Neural crest cell (in vitro differentiated cells): ENCODE data around the gene GLCE. TPM values are rescaled to one million over a fixed set of nuclear protein-coding genes. Genes with fewer than 3 reads are reported as not detected.
A peak's percentile ranks its signal among the peaks of the same experiment; 100 is the strongest.

Source experiments
- DNase-seq: peaks from one replicate; pipeline ENCODE4 v3.0.0; 2021; ENCODE audit warnings: low read depth, mixed read lengths, low spot score
- H3K27ac Mint-ChIP-seq: one replicate; pipeline ENCODE4 v1.8.0; 2021; ENCODE audit warnings: mild to moderate bottlenecking, mixed read lengths; ENCODE audit not compliant: unreplicated experiment
- H3K27me3 Mint-ChIP-seq: 2 replicates; pipeline ENCODE4 v1.8.0; 2021; ENCODE audit warnings: low read depth, mild to moderate bottlenecking, mixed read lengths
- H3K36me3 Mint-ChIP-seq: 2 replicates; pipeline ENCODE4 v1.8.0; 2021; ENCODE audit warnings: low read depth, mild to moderate bottlenecking, mixed read lengths
- H3K4me1 Mint-ChIP-seq: 2 replicates; pipeline ENCODE4 v1.8.0; 2021; ENCODE audit warnings: mixed read lengths
- H3K4me3 Mint-ChIP-seq: one replicate; pipeline ENCODE4 v1.8.0; 2021; ENCODE audit warnings: mild to moderate bottlenecking, mixed read lengths
- H3K9me3 Mint-ChIP-seq: 2 replicates; pipeline ENCODE4 v1.8.0; 2021; ENCODE audit warnings: mixed read lengths
- total RNA-seq: library from RNA; stranded (reverse); gene quantifications from 2 replicates; pipeline ENCODE4 v1.2.1, GENCODE V29; 2021
- TF ChIP-seq, protein P1 (sequence below): fragments of 200-600 bp; sonication (generic); conservative IDR thresholded peaks from 2 replicates; pipeline ENCODE4 v1.5.0; 2021; ENCODE audit warnings: antibody characterized with exemption, mild to moderate bottlenecking

GLCE gene
- total RNA-seq, 1 donor from 2014 or later: 17.8 TPM

- Mint-ChIP-seq H3K4me3 (no peak overlapping the region), H3K9me3 (no peaks in the 10 kb centered on the region), H3K4me1 (no peaks in the 10 kb centered on the region), H3K27ac (no peak overlapping the region), H3K36me3 (no peaks in the 10 kb centered on the region), H3K27me3 (no peaks in the 10 kb centered on the region)
- no peak for DNase-seq
- TF ChIP-seq, protein P1, sequence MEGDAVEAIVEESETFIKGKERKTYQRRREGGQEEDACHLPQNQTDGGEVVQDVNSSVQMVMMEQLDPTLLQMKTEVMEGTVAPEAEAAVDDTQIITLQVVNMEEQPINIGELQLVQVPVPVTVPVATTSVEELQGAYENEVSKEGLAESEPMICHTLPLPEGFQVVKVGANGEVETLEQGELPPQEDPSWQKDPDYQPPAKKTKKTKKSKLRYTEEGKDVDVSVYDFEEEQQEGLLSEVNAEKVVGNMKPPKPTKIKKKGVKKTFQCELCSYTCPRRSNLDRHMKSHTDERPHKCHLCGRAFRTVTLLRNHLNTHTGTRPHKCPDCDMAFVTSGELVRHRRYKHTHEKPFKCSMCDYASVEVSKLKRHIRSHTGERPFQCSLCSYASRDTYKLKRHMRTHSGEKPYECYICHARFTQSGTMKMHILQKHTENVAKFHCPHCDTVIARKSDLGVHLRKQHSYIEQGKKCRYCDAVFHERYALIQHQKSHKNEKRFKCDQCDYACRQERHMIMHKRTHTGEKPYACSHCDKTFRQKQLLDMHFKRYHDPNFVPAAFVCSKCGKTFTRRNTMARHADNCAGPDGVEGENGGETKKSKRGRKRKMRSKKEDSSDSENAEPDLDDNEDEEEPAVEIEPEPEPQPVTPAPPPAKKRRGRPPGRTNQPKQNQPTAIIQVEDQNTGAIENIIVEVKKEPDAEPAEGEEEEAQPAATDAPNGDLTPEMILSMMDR: no peak
Measured at GRCh38 chr15:69210574-69210973, 50.1 kb downstream of the GLCE start.

- H3K4me3 Mint-ChIP-seq: no peak overlapping the region
- no peak for DNase-seq
- no peak overlapping the region for H3K27ac Mint-ChIP-seq
- no peaks in the 10 kb centered on the region for H3K27me3 Mint-ChIP-seq
- H3K36me3 Mint-ChIP-seq: no peaks in the 10 kb centered on the region
- no peaks in the 10 kb centered on the region for H3K4me1 Mint-ChIP-seq
- TF ChIP-seq, protein P1: peak; percentile 38
- no peaks in the 10 kb centered on the region for H3K9me3 Mint-ChIP-seq
Measured at GRCh38 chr15:69213786-69214185, 53.4 kb downstream of the GLCE start.

- H3K9me3 Mint-ChIP-seq: peaks cover 5% of the 10 kb centered on the region
- TF ChIP-seq, protein P1: no peak
- no peak for DNase-seq
- no peaks in the 10 kb centered on the region for H3K27me3 Mint-ChIP-seq
- H3K4me1 Mint-ChIP-seq: no peaks in the 10 kb centered on the region
- no peak overlapping the region for H3K4me3 Mint-ChIP-seq
- H3K27ac Mint-ChIP-seq: no peak overlapping the region
- H3K36me3 Mint-ChIP-seq: peaks cover 5% of the 10 kb centered on the region
Measured at GRCh38 chr15:69215314-69216035, 55.0 kb downstream of the GLCE start.

GRCh38 chr15:69217381-69217780, 56.9 kb downstream of the GLCE start:
- TF ChIP-seq, protein P1: no peak
- H3K27ac Mint-ChIP-seq: no peak overlapping the region
- H3K36me3 Mint-ChIP-seq: peaks cover 11% of the 10 kb centered on the region
- no peak for DNase-seq
- H3K4me1 Mint-ChIP-seq: no peaks in the 10 kb centered on the region
- H3K9me3 Mint-ChIP-seq: peaks cover 7% of the 10 kb centered on the region
- no peak overlapping the region for H3K4me3 Mint-ChIP-seq
- no peaks in the 10 kb centered on the region for H3K27me3 Mint-ChIP-seq

- Mint-ChIP-seq H3K36me3 (peaks cover 19% of the 10 kb centered on the region), H3K27ac (no peak overlapping the region), H3K27me3 (no peaks in the 10 kb centered on the region), H3K4me3 (no peak overlapping the region), H3K9me3 (peaks cover 11% of the 10 kb centered on the region), H3K4me1 (no peaks in the 10 kb centered on the region)
- no peak for DNase-seq
- TF ChIP-seq, protein P1: no peak
Measured at GRCh38 chr15:69219690-69220089, 59.3 kb downstream of the GLCE start.
